NOMO-1 (cell line): ENCODE measurements around the gene DMD.
A peak's percentile ranks its signal among the peaks of the same experiment; 100 is the strongest.

Experiments
- DNase-seq, 2 experiments: peaks; one replicate each; lab custom pipeline; 2025; ENCODE audit not compliant: unreplicated experiment in 2 of 2; lab: John Stamatoyannopoulos, UW

DMD gene

DNA sequence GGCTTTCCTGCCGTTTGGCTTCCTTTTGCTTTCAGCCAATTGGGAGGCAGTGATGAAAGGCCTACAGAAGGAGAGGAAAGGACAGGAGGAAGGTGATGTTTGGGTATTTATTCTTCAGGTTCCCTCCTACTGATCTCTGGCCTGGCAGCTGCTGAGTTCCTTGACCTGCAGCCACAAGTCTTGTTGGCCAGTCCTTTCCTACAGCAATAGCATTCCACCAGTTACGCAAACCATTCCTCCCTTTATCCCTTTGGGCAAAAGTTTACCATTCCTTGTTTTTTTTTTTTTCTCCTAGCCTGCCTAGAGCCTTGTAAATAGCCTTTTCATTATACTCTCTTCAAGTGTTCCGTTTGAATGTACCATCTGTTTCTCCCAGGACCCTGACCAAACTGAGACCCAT, 1941.4 kb downstream of the DMD start:
- no peak for DNase-seq

DNA sequence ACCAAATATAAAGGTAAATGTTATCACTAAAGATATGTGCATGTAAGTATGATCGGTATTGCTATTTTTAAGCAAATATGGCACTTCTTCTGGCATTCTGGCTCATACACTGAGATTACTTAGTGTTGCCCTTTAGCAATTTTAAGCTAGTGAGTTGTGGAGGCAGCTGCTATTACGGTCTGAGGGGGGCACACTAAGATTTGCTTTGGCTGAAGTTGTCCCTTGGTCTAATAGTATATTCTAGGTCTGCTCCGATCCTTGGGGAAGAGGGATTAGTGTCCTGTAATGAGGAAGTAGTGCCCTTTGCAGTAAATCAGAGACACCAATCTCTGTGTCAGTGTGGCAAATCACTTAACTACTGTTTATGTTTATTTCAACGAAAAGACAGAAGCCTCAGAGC, 1943.0 kb downstream of the DMD start:
- no peak for DNase-seq

GRCh38 chrX:31266203-31267076, 1944.9 kb downstream of the DMD start:
- DNase-seq = peak in 1 of 2 experiments; percentile 3

DNA sequence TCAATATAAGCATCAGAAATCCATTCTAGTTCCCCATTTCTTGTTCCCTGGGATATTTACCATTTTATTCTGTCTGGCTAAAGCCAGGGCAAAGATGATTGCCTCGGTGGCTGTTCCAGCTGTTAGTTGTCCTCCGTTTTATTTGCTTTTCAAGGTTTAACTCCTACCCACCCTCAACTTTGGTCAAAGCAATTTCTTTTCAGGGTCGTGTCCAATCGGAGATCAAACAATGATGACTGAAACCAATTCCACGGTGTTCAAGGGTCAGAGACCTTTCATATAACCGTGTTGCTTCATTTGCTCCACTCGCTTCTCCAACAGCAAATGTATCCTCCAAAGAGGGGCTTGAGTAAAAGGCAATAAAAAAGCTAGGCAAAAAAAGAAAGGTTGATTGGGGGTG, 1946.0 kb downstream of the DMD start:
- DNase-seq = no peak

DNA sequence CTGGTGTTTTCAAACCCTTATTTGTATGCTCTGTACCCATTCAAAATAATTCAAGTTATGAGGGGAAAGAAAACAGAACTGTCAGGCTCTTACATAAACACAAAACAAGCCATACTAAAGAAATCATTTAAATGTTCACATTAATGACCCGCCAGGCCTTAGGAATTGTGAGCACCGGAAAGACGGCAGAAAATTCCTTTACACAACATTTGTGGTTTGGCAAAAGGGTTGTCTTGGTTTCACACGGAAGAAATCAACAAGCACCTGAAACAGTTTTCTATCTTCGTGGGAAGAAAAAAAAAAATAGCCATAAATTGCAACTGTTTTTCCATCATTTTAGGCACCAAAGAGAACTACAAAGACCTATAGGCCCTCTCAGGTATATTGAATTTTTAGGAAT, 1951.0 kb downstream of the DMD start:
- DNase-seq = no peak

GRCh38 chrX:31258166-31258565, 1953.2 kb downstream of the DMD start:
- DNase-seq = no peak

DNA sequence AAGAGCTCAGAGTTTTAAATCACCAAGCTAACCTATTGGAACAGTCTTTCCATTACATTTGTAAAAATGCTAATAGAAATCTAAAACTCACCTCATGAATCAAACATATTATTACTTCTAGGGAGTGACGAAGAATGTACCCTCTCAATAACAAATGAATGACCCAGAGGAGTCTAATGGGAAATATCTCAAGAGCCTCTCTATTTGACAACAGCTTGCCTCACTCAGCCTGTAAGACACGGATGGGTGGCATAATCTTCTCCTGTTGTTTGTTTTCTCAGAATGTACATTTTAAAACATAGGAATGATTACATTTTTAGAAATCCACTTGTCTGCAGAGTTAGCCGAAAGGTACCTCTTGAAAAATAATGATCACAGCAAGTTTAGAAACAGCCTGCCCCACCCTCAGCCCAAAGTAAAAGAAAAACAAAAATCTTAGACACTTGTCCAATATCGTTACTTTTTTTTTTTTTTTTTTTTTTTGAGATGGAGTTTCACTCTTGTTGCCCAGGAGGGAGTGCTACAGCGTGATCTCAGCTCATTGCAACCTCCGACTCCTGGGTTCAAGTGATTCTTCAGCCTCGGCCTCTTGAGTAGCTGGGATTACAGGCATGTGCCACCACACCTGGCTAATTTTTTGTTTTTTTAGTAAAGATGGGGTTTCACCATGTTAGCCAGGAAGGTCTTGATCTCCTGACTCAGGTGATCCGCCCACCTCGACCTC, 1955.9 kb downstream of the DMD start:
- DNase-seq = no peak

- DNase-seq = no peak
Measured at GRCh38 chrX:31252133-31252532, 1959.2 kb downstream of the DMD start.

- no peak for DNase-seq
Measured at GRCh38 chrX:31251336-31251735, 1960.0 kb downstream of the DMD start.

DNA sequence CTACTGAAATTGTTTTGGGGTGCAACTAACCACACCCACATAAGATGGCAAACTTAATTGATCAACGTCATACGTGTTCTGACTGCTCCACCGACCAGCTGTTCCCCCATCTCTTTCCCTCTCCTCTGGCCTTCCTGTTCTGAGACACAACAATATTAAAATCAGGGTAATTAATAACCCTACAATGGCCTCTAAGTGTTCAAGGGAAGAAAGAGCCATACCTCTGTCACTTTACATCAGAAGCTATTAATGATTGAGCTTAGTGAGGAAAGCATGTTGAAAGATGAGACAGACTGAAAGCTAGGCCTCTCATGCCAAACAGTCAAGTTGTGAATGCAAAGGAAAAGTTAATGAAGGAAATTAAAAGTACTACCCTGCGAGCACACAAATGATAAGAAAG, 1965.6 kb downstream of the DMD start:
- DNase-seq = no peak

DNA sequence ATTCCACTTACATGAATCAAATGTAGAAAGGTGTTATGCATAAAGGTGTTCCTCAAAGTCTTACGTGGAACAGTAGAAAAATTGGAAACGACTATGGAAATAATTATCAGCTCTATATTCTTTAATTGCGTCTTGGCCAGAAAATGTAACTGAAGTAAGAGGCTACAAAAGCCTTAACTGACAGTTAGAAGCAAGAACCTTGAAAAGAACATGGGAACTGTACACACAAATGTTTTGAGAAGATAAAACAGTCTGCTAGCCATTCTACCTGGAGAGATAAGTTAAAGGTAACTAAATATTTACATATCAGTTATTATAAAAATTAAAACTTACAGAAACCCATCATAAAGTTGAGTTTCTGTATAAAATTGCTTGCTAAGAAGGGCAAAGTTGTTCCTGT, 1967.5 kb downstream of the DMD start:
- DNase-seq = no peak

DNA sequence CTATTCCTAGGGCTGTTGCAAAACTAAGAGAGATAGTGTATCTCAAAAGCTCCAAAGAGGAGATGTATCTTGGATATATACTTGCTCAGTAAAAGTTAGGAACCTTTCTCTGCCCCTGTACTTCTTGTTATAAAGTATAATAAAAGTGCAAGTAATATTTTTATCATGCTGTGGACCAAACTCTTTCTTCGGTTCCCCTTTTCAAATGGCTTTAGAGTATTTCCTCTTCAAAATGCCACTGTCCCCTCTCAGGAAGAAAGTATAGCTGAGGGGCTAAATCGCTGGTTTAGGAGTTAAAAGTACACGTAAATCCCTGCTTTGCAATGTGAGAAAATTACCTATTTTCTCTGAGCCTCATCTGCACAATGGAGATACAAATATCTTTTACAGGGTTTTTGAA, 1970.4 kb downstream of the DMD start:
- DNase-seq = peak in 1 of 2 experiments; percentile 35

- no peak for DNase-seq
Measured at GRCh38 chrX:31237189-31237588, 1974.2 kb downstream of the DMD start.

GRCh38 chrX:31236231-31236630, 1975.1 kb downstream of the DMD start:
- DNase-seq = no peak

- no peak for DNase-seq
Measured at GRCh38 chrX:31233941-31234496, 1977.3 kb downstream of the DMD start.

GRCh38 chrX:31232506-31232905, 1978.8 kb downstream of the DMD start:
- no peak for DNase-seq

- peak; percentile 67 to 89 for DNase-seq
Measured at GRCh38 chrX:31228909-31229308, 1982.4 kb downstream of the DMD start.

DNA sequence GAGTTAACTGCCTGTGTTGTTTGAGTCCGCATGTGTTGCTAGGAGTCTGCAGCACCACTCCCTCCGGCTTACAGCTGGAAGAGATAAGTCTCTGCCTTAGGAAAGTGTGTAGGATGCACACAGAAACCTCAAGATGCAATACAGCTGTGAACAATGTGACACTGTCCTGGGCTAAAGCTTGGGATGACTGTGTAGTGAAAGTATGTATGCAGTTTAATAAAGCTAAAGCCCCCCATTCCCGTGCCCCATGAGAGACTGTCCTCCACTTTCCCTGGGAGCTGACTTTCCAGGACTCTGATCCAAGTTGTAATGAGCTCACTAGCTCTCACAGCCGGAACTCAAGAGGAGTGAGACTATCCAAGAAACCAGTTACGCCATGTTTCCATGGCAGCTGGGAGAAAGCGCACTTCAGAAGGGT, 1982.9 kb downstream of the DMD start:
- DNase-seq = peak in 1 of 2 experiments; percentile 46

DNA sequence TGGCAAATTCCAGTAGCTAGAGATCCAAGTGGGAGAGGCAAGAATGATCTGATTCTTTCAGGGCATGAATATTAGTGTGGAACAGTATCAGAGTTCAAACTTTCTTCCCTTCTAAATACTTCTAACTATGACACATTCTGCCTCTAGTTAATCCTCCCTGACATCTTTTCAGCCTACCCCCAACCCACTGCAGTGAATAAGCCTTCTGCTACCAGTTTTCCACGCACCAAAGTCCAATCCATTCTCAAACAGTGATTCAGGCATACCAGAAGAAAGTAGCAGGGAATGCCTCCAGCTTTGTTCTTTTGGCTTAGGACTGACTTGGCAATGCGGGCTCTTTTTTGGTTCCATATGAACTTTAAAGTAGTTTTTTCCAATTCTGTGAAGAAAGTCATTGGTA, 1984.1 kb downstream of the DMD start:
- no peak for DNase-seq

- DNase-seq = no peak
Measured at GRCh38 chrX:31225819-31226218, 1985.5 kb downstream of the DMD start.

- peak in 1 of 2 experiments; percentile 45 for DNase-seq
Measured at GRCh38 chrX:31224381-31225012, 1986.9 kb downstream of the DMD start.
